ENCODE results near the gene CLMP. TPM values are rescaled to one million over a fixed set of nuclear protein-coding genes. Genes with fewer than 3 reads are reported as not detected.
A peak's percentile ranks its signal among the peaks of the same experiment; 100 is the strongest.

CLMP gene
- total RNA-seq, 4 donors from 2014 or later = 23.6 to 49.4 (median 38.0) TPM

- Histone ChIP-seq H3K27ac (no peak overlapping the region), H3K27me3 (no peaks in the 10 kb centered on the region), H3K36me3 (no peaks in the 10 kb centered on the region), H3K4me3 (no peak overlapping the region), H3K9me3 (no peaks in the 10 kb centered on the region), H3K4me1 (no peaks in the 10 kb centered on the region)
- 77 to 79% methylated on average over 3 to 4 of the region's 4 CpGs for WGBS, 2 donors (ENCODE audit: low coverage in 1 of 2)
- in situ Hi-C loops (cut with MboI; ENCODE audit: low pct_ligation_motif_present in 1 of 4, low pct_unique_long_range_greater_than_20kb in 1 of 4, low sequenced_read_pairs in 3 of 4) = loop anchor here in 3 of 4 donors (10.0 to 25.0 kb wide), 3 partner anchors 166 to 418 kb away; no protein-coding TSS in a partner anchor
- TF ChIP-seq CTCF (IDR thresholded peaks at IDR 0.05) (no peak), POLR2A (IDR thresholded peaks at IDR 0.05) (no peak), POLR2AphosphoS5 (IDR thresholded peaks at IDR 0.05) (no peak), EP300 (IDR thresholded peaks at IDR 0.05; ENCODE audit: low read depth) (no peak)
- no peak for DNase-seq
- intact Hi-C loops (cut with DNase I; ENCODE audit: low total_unique reads) = no loop called here
Observed at GRCh38 chr11:123030517-123030916, 164.5 kb downstream of the CLMP start.

DNA sequence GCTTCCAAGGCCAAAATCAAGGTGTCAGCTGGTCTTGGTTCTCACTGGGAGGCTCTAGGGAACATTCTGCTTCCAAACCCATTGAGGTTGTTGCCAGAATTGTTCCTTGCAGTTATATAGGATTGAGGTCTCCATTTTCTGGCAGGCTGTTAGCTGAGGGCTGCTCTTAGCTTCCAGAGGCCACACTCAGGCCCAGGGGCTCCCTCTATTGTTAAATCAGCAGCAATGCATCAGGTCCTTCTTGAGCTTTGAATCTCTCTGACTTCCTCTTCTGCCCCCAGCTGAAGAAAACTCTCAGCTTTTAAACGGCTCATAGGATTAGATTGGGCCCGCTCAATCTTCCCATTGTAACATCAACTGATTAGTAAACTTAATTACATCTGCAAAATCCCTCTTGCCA, 174.1 kb downstream of the CLMP start:
- in situ Hi-C loops (cut with MboI; ENCODE audit: low pct_ligation_motif_present in 1 of 4, low pct_unique_long_range_greater_than_20kb in 1 of 4, low sequenced_read_pairs in 3 of 4) (loop anchor here (5.0 to 25.0 kb wide), 4 partner anchors 149 to 434 kb away; no protein-coding TSS in a partner anchor), intact Hi-C loops (cut with DNase I; ENCODE audit: low total_unique reads) (loop anchor here (5.0 kb wide), 1 partner anchor 159 kb away; no protein-coding TSS in a partner anchor)
- Histone ChIP-seq H3K4me1 (peaks cover 0 to 10% (median 3%) of the 10 kb centered on the region in 4 donors), H3K36me3 (no peaks in the 10 kb centered on the region), H3K27ac (no peak overlapping the region), H3K4me3 (no peak overlapping the region), H3K27me3 (peaks cover 17% of the 10 kb centered on the region), H3K9me3 (no peaks in the 10 kb centered on the region)
- TF ChIP-seq POLR2AphosphoS5 (IDR thresholded peaks at IDR 0.05) = no peak
- peak in 3 of 5 experiments; percentile 32 to 35 (median 33) for TF ChIP-seq CTCF (IDR thresholded peaks at IDR 0.05)
- peak; percentile 10 for DNase-seq
- WGBS, 2 donors (ENCODE audit: low coverage in 1 of 2) = 30 to 57% methylated on average over 2 of the region's 2 CpGs

Small RNA genes within 50 kb of the gene (small RNA-seq; reads per million reads assigned to genes)
- gene RPL31P47 = 0 reads per million in 4 donors
- 0 reads per million in 4 donors for gene SNORD14C
- 0 reads per million in 4 donors for gene SNORD14D
- 62.1 to 462 (median 186) reads per million in 4 donors for gene SNORD14E

Other genes starting within 250 kb of the CLMP start
- gene BSX, start 213.4 kb downstream of the CLMP start, total RNA-seq = not detected
- 100 to 1,000 TPM; 183 to 783 (median 651) TPM for gene HSPA8, start 133.1 kb downstream of the CLMP start, total RNA-seq
- 10 to 100 TPM in 2 of 4 donors, 1 to 10 TPM in 2; 4.3 to 58.4 (median 9.9) TPM for gene GRAMD1B, start 235.0 kb upstream of the CLMP start, total RNA-seq

All from transverse colon (tissue), 4 donors.